Measurements from ENCODE around the gene CTRB1.
"Not testable (repeated sequence)": the region's sequence is repeated elsewhere in the genome, so short reads cannot be mapped to it uniquely, and the experiment has no call there.

The CTRB1 gene

DNA sequence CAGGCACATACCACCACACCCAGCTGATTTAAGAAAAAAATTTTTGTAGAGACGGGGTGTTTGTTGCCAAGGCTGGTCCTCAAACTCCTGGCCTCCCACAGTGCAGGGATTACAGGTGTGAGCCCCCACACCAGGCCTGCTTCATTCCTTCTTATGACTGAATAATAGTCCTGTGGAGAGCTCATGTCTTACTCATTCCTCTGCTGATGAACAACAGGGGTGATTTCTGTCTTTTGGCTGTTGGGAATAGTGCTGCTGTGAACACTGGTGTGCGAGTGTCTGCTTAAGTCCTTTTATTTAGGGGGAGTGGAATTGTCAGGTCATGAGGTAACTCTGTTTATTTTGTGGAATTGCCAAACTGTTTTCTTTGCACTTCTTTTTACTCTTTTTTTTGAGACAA lies 2.7 kb upstream of the CTRB1 start:
- Histone ChIP-seq H3K9me3 (no peaks in the 10 kb centered on the region), H3K4me1 (no peaks in the 10 kb centered on the region), H3K36me3 (no peaks in the 10 kb centered on the region), H3K4me3 (ENCODE audit: low read depth, low read length) (no peak overlapping the region), H3K27me3 (no peaks in the 10 kb centered on the region)
- no peak for DNase-seq
- TF ChIP-seq, protein P1, sequence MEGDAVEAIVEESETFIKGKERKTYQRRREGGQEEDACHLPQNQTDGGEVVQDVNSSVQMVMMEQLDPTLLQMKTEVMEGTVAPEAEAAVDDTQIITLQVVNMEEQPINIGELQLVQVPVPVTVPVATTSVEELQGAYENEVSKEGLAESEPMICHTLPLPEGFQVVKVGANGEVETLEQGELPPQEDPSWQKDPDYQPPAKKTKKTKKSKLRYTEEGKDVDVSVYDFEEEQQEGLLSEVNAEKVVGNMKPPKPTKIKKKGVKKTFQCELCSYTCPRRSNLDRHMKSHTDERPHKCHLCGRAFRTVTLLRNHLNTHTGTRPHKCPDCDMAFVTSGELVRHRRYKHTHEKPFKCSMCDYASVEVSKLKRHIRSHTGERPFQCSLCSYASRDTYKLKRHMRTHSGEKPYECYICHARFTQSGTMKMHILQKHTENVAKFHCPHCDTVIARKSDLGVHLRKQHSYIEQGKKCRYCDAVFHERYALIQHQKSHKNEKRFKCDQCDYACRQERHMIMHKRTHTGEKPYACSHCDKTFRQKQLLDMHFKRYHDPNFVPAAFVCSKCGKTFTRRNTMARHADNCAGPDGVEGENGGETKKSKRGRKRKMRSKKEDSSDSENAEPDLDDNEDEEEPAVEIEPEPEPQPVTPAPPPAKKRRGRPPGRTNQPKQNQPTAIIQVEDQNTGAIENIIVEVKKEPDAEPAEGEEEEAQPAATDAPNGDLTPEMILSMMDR (IDR thresholded peaks at IDR 0.05; ENCODE audit: low read depth, low read length), result no peak

DNA sequence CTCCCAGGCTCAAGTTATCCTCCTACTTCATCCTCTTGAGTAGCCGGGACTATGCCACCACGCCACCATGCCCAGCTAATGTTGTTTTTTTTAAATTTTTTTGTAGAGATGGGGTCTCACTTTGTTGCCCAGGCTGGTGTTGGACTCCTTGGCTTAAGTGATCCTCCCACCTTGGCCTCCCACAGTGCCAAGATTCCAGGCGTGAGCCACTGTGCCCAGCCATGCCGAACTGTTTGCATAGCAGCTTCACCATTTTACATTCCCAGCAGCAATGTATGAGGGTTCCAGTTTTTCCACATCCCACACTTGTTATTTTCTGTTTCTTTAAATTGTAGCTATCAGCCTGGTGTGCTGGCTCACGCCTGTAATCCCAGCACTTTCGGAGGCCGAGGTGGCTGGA lies 2.2 kb upstream of the CTRB1 start:
- H3K4me1 ChIP-seq, result no peaks in the 10 kb centered on the region
- no peak overlapping the region for H3K4me3 ChIP-seq (ENCODE audit: low read depth, low read length)
- TF ChIP-seq, protein P1 (IDR thresholded peaks at IDR 0.05; ENCODE audit: low read depth, low read length), result no peak
- no peaks in the 10 kb centered on the region for H3K36me3 ChIP-seq
- no peak for DNase-seq
- no peaks in the 10 kb centered on the region for H3K27me3 ChIP-seq
- H3K9me3 ChIP-seq, result no peaks in the 10 kb centered on the region

DNA sequence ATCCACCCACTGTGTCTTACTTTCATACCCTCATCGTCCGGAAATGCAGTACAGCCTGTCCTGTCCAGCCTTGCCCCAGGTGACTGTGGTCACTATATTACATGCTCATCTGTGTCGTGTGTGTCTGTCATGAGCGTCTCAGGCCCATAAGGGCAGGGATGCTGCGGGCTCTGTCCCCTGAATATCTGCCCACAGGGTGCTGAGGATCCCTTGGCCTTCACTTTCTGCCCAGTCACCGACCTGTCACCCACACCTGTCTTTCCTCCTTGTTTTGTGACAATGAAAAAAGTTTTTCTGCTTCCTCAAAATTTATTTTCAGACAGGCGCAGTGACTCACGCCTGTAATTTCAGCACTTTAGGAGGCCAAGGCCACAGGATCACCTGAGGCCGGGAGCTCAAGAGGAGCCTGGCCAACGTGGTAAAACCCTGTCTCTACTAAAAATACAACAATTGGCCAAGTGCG lies 1.4 kb upstream of the CTRB1 start:
- Histone ChIP-seq H3K36me3 (no peaks in the 10 kb centered on the region), H3K4me1 (no peaks in the 10 kb centered on the region), H3K27me3 (no peaks in the 10 kb centered on the region), H3K4me3 (ENCODE audit: low read depth, low read length) (no peak overlapping the region), H3K9me3 (no peaks in the 10 kb centered on the region)
- DNase-seq, result no peak
- TF ChIP-seq, protein P1 (IDR thresholded peaks at IDR 0.05; ENCODE audit: low read depth, low read length), result no peak

DNA sequence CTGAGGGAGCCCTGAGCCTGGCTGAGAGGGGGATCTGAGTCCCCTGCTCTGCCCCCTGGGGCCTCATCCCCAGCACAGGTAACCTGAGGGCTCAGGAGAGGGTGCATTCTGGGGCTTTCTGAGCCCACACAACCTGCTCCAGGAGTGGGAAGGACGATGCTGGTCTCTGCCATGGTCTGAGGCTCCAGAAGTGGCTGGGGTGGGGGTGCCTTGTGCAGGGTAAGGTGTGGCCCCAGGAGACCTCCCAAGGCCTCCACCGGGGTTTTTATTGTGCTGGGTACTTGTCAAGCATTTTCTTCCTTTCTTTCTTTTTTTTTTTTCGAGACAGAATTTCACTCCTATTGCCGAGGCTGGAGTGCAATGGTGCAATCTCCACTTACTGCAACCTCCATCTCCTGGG lies 300 bp downstream of the CTRB1 start:
- peaks cover 2% of the 10 kb centered on the region for H3K27me3 ChIP-seq
- H3K4me3 ChIP-seq (ENCODE audit: low read depth, low read length), result no peak overlapping the region
- TF ChIP-seq, protein P1 (IDR thresholded peaks at IDR 0.05; ENCODE audit: low read depth, low read length), result no peak
- no peak for DNase-seq
- no peaks in the 10 kb centered on the region for H3K4me1 ChIP-seq
- H3K9me3 ChIP-seq, result no peaks in the 10 kb centered on the region
- H3K36me3 ChIP-seq, result no peaks in the 10 kb centered on the region

DNA sequence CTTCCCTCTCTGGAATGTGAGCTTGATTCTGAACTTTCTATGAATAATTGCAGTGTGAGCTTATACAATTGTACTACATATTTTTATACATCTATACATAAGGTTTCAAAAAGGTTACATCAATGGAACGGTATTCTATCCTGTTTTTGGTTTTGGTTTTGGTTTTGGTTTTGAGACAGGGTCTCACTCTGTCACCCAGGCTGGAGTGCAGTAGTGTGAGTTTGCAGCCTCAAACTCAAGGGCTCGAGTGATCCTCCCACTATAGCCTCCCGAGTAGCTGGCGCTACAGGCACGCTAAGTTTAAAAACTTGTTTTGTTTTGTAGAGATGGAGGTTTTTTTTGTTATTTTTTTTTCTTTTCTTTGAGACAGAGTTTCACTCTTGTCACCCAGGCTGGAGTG lies 1.1 kb downstream of the CTRB1 start:
- TF ChIP-seq, protein P1 (IDR thresholded peaks at IDR 0.05; ENCODE audit: low read depth, low read length), result no peak
- H3K4me3 ChIP-seq (ENCODE audit: low read depth, low read length), result no peak overlapping the region
- DNase-seq, result no peak
- no peaks in the 10 kb centered on the region for H3K36me3 ChIP-seq
- H3K4me1 ChIP-seq, result no peaks in the 10 kb centered on the region
- no peaks in the 10 kb centered on the region for H3K9me3 ChIP-seq
- peaks cover 3% of the 10 kb centered on the region for H3K27me3 ChIP-seq

DNA sequence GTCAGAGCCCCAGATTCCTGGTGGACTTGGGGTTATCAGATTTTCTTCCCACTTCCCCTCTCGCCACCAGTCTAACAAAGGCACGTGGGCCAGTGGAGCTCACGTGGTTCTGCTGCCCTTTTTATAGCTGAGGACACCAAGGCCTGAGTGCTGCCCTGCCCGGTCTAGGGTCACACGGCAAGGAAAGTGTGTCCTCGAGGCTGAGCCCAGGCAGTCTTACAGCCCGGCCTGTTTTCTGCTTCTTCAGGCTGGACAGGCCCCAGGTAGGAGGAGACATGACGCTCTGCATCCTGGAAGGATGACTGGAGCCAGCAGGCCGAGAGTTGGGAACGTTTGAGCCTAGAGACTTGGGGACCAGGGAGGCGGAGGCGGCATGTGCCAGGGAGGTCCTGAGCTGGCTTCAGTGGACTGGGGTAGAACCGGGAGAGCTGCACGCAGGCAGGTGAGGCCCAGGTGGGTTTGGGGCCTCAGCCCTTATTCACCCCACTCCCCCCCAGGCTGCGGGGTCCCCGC lies 3.5 kb downstream of the CTRB1 start:
- Histone ChIP-seq H3K36me3 (no peaks in the 10 kb centered on the region), H3K4me3 (ENCODE audit: low read depth, low read length) (no peak overlapping the region), H3K9me3 (no peaks in the 10 kb centered on the region), H3K4me1 (no peaks in the 10 kb centered on the region), H3K27me3 (peaks cover 6% of the 10 kb centered on the region)
- TF ChIP-seq, protein P1 (IDR thresholded peaks at IDR 0.05; ENCODE audit: low read depth, low read length), result no peak
- no peak for DNase-seq

DNA sequence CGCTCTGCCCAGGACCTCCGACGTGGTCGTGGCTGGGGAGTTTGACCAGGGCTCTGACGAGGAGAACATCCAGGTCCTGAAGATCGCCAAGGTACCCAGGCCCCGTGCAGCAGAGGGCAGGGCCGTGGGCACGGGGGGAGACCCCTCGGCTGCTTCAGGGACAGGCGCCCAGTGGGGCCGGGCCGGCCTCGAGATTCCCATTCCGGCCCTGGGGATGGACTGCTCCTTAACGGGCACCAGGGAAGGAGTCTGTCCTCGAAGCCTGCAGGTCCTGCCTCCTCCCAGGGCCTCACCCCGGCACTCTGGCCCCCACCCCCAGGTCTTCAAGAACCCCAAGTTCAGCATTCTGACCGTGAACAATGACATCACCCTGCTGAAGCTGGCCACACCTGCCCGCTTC lies 4.3 kb downstream of the CTRB1 start:
- not testable (repeated sequence) for DNase-seq; H3K36me3 ChIP-seq; H3K27me3 ChIP-seq; H3K4me1 ChIP-seq; H3K9me3 ChIP-seq; H3K4me3 ChIP-seq (ENCODE audit: low read depth, low read length)

Data from BE2C (cell line).